ENCODE measurements around the gene HDAC4.

Gene HDAC4

GRCh38 chr2:239061121-239061666 is 339.6 kb downstream of the HDAC4 start:
- no peak for DNase-seq (ENCODE audit: extremely low read depth in 1 of 2, low read depth in 1 of 2)

- DNase-seq (ENCODE audit: extremely low read depth in 1 of 2, low read depth in 1 of 2): no peak
These were observed 340.1 kb downstream of the HDAC4 start for GRCh38 chr2:239060676-239061075.

- no peak for DNase-seq (ENCODE audit: extremely low read depth in 1 of 2, low read depth in 1 of 2)
These were observed 341.0 kb downstream of the HDAC4 start for GRCh38 chr2:239059854-239060253.

DNA sequence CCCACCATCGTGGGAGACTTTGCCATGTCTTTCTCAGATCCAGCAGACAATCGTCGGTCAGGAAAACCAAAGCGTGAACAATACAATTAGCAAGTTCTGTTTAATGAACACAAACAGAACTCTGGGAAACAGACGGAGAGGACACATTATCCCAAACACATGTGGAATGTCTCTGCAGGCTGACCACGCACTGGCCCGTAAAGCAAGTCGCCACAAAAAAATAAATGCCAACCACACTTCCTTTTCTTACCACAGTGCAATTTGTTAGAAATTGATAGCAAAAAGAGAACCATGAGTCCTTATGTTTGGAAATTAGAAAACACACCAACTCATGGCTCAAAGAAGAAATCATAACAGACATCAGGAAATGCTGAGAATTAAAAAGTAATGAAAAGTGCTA is 342.1 kb downstream of the HDAC4 start:
- DNase-seq (ENCODE audit: extremely low read depth in 1 of 2, low read depth in 1 of 2): no peak

DNA sequence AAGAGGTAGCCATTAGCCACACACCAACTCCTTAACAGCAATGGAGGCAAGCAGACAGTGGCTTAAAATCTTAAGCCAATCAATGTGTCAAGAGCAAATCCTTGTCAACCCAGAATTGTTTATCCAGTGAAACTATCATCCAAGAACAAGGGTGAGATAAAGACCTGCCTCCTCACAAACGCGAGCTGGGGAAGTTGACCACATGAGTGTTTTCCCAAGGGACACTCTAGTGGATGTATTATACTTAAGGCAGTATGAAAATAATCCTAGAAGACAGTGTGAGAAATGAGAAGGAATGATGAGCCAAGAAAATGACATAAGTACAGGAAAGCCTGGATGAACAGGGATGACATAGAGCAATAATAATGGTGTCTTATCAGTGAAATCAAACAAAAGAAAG is 343.3 kb downstream of the HDAC4 start:
- DNase-seq (ENCODE audit: extremely low read depth in 1 of 2, low read depth in 1 of 2): no peak

- DNase-seq (ENCODE audit: extremely low read depth in 1 of 2, low read depth in 1 of 2): no peak
These were observed 344.2 kb downstream of the HDAC4 start for GRCh38 chr2:239056611-239057010.

- no peak for DNase-seq (ENCODE audit: extremely low read depth in 1 of 2, low read depth in 1 of 2)
These were observed 344.9 kb downstream of the HDAC4 start for GRCh38 chr2:239055756-239056493.

DNA sequence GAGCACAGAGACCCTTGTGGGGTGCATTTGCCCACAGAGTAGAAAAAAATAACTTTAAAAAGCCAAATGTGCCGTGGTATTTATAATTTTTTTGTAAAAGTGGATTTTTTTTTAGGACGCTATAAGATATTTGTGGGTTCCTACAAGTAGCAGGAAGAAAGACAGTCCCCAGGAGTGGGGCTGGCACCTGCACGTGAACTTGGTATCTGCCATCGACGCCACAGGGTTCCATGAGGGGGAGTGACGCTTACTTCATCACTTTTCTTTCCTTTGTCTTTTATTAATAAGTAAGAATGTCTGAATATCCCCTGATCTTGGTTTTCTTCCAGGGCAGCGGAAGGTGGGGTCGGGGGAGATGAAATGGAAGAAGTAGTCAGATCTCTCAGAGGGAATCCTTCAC is 345.9 kb downstream of the HDAC4 start:
- no peak for DNase-seq (ENCODE audit: extremely low read depth in 1 of 2, low read depth in 1 of 2)

GRCh38 chr2:239053801-239054503 is 346.9 kb downstream of the HDAC4 start:
- DNase-seq (ENCODE audit: extremely low read depth in 1 of 2, low read depth in 1 of 2): no peak

- DNase-seq (ENCODE audit: extremely low read depth in 1 of 2, low read depth in 1 of 2): no peak
These were observed 347.8 kb downstream of the HDAC4 start for GRCh38 chr2:239052798-239053665.

DNA sequence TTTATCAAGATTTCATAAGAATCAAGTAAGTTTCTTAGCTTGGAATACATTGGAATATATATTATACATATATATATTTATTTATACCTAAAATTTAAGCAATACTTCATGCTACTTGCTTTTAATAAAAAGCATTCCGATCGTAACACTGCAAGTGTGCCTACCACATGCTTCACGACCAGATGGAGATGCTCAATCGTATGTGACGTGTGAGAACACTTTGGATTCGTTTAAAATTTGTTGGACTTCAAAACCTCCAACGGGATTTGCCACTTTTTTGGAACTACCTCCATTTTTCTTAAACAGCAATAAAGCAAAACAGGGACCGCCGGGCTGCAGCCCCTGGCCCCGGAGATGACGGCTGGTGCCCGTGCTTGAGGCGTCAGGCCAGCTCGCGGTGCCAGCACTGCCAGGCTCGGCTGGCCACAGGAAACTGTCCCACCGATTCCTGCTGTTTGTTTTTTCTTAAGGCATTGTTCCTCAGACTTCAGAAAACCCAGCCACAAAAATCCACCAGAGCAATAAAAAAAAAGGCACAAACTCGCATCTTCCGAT is 348.9 kb downstream of the HDAC4 start:
- no peak for DNase-seq (ENCODE audit: extremely low read depth in 1 of 2, low read depth in 1 of 2)

DNA sequence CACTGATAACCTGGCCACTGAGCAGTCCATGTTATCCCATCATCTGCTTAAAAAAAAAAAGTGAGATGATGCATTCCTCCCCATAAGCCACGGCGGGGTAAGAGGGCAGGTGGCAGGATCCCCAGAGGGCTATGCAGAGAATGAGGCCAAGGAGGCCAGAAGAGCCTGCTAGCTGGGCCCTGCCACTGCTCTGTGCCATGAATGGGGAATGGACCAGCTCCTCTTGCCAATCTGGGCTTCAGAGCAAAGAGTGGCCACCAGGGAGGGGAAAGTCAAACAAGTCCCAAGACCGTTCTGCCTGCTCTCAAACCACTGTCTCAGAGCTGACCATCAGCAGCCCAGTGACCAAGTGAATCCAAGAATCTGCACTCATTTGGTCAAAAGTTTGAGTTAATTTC is 350.6 kb downstream of the HDAC4 start:
- no peak for DNase-seq (ENCODE audit: extremely low read depth in 1 of 2, low read depth in 1 of 2)

DNA sequence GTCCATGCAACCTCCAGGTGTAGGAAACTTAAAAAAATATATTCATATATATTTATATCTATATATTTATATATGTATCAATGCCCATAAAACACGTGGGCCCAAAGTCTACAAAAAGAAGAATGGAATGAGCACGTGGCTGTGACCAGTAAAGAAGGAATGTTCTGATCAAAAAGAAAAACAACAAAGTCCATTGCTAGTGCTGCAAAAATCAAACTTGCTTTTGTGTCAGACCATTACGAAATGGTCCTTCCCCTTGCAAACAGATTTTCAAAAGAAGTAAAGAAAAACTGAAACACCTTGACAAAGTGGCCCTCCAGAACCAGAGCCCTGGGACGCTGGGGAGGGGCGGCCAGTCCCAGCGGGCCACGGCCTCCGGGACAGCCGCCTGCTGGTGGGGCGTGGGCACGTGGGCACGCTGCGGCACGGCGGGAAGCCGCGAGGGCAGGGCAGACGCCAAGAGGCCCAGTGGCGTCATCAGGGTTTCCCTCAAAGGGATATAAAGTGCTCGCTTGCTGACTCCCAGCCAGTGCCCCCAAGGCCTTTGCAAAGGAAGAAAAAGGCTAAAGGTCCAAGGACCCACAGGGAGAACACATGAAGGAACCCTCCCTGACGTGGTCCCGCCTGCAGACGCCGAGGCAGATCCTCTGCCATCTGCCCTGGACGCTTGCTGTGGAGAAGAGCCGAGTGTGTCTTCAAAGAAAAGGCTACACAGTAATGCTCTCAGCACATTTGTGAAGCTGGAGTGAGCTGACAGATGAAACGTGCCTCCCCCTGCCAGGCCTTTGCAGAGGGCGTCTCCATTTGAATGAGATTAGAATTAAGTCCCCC is 351.2 kb downstream of the HDAC4 start:
- DNase-seq (ENCODE audit: extremely low read depth in 1 of 2, low read depth in 1 of 2): no peak

DNA sequence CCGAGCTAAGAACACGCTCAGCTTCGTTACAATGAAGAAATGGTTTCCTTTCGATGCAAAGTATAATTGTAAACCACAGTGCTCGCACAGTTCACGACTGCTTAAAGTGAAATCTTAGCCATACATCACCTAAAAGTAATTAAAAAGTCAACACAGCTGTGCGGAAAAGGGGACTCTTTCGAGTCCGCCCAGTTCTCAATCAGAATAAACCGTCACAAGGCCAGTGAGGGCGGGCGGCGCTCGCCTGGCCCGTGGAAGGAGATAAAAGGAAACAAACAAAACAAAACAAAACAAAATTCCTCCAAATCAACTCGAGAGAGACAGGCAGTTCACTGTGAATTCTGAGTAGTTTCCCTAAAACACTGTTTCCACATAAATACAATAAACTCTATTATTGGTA is 352.1 kb downstream of the HDAC4 start:
- DNase-seq (ENCODE audit: extremely low read depth in 1 of 2, low read depth in 1 of 2): no peak

DNA sequence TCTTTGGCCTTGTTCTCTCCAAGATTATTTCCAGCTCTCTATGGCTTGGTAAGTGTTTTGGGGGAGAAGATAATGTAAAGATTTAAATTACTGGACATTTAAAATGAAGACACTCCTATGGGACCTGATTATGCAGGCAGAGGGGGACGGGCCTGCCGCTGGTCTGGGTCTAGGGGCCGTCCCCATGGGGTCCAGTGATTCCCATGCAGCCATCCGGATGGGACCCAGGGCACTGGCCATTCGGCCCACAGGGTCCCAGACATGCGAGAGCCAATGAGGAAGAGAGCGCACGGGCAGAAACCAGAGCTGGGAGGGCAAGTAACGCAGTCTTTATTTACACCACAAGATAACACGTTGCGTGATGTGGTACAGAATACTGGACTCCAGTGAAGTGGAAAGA is 353.0 kb downstream of the HDAC4 start:
- no peak for DNase-seq (ENCODE audit: extremely low read depth in 1 of 2, low read depth in 1 of 2)

DNA sequence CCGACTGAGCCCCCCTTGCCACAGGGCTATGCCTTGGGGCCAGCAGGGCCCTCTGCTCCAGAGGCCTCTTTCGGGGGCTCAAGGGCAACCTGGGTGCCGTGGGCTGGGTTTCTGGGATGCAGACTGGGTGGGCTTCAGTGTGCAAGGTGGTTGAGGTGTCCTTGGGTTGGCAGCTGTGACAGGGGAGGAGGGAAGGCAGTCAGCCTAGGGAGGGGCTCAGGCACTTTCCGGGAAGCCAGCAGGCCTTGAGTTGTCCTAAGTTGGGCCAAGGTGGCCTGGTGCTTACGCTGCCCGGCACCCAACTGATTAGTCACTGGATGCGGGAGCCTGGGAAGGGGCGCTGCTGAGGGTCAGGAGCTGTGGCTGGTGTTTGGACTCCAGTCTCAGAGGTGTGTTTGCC is 353.4 kb downstream of the HDAC4 start:
- no peak for DNase-seq (ENCODE audit: extremely low read depth in 1 of 2, low read depth in 1 of 2)

DNA sequence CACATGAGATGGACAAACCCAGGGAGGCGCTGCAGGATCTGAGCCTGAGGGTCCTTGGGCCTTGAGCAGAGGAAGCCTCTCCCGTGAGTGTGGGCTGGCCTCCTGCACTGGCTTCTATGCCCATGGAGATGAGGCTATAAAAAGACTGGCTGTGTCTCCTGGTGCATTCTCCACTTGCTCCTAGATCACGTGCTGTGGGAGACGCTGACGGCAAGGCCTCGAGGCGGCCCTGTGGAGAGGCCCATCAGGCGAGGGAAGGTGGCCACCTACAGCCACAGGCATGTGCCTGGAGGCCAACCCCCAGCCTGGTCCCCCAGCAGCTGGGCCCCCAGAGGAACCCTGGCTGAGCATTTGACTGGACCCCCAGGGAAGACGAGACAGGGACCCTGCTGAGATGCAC is 354.0 kb downstream of the HDAC4 start:
- no peak for DNase-seq (ENCODE audit: extremely low read depth in 1 of 2, low read depth in 1 of 2)

- no peak for DNase-seq (ENCODE audit: extremely low read depth in 1 of 2, low read depth in 1 of 2)
These were observed 356.5 kb downstream of the HDAC4 start for GRCh38 chr2:239044336-239044735.

DNA sequence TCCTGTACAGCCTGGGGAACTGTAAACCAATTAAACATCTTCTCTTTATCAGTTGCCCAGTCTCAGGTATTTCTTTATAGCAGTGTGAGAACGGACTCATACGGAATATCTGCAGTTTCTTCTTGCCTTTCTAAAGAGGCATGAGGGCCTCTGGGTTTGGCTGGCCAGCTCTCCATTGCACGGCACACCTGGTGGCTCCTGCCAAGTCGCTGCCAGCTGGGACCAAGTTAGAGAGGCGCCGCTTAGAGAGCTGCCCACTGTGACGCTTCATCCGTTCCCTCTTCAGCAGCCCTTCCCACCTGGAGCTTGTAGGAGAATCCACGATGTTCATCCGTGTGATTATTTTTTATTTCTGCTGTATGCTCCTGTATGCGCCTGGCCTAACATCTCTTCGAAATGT is 357.5 kb downstream of the HDAC4 start:
- DNase-seq (ENCODE audit: extremely low read depth in 1 of 2, low read depth in 1 of 2): no peak

Measured in activated CD8-positive, alpha-beta memory T cell treated with anti-CD3 and anti-CD28 coated beads for 1 hour (primary cell).